HG03439 (cell line): ENCODE measurements around the gene SMARCAL1.
"Not testable (repeated sequence)": the region's sequence is repeated elsewhere in the genome, so short reads cannot be mapped to it uniquely, and the experiment has no call there.

Experiments
- ATAC-seq: cut with Tn5 transposase; IDR thresholded peaks from one replicate; pipeline ENCODE4 v1.9.1; 2021; ENCODE audit warnings: mild to moderate bottlenecking, moderate library complexity; ENCODE audit not compliant: unreplicated experiment

Gene SMARCAL1

GRCh38 chr2:216412022-216412999 is at the start of gene SMARCAL1:
Gene SMARCAL1, plus strand, starts transcription at chr2:216412484. Its CDS starts 2,221 bp downstream, at chr2:216414705.
- ATAC-seq, result peak; percentile 91

GRCh38 chr2:216362730-216363129 is 49.6 kb upstream of the SMARCAL1 start:
- ATAC-seq, result no peak

- no peak for ATAC-seq
These were observed 49.1 kb upstream of the SMARCAL1 start for GRCh38 chr2:216363221-216363620.

- no peak for ATAC-seq
These were observed 46.8 kb upstream of the SMARCAL1 start for GRCh38 chr2:216365518-216365917.

- ATAC-seq, result no peak
These were observed 45.4 kb upstream of the SMARCAL1 start for GRCh38 chr2:216366777-216367471.

- ATAC-seq, result no peak
These were observed 42.5 kb upstream of the SMARCAL1 start for GRCh38 chr2:216369821-216370220.

GRCh38 chr2:216370961-216371712 is 41.1 kb upstream of the SMARCAL1 start:
- no peak for ATAC-seq

GRCh38 chr2:216371721-216372702 is 40.3 kb upstream of the SMARCAL1 start, which contains the start of gene MARCHF4:
Gene MARCHF4, minus strand, starts transcription at chr2:216372483. Its CDS starts 2,223 bp downstream, at chr2:216370260.
- ATAC-seq, result no peak

- ATAC-seq, result no peak
These were observed 39.5 kb upstream of the SMARCAL1 start for GRCh38 chr2:216372761-216373291.

GRCh38 chr2:216373896-216374295 is 38.4 kb upstream of the SMARCAL1 start:
- no peak for ATAC-seq

- ATAC-seq, result no peak
These were observed 37.0 kb upstream of the SMARCAL1 start for GRCh38 chr2:216375286-216375685.

GRCh38 chr2:216379977-216380376 is 32.3 kb upstream of the SMARCAL1 start:
- ATAC-seq, result no peak

GRCh38 chr2:216384409-216384808 is 27.9 kb upstream of the SMARCAL1 start:
- not testable (repeated sequence) for ATAC-seq

GRCh38 chr2:216385478-216385877 is 26.8 kb upstream of the SMARCAL1 start:
- no peak for ATAC-seq

GRCh38 chr2:216387262-216387661 is 25.0 kb upstream of the SMARCAL1 start:
- ATAC-seq, result no peak

- ATAC-seq, result no peak
These were observed 24.0 kb upstream of the SMARCAL1 start for GRCh38 chr2:216388046-216388884.

GRCh38 chr2:216389570-216389969 is 22.7 kb upstream of the SMARCAL1 start:
- no peak for ATAC-seq

GRCh38 chr2:216391401-216391800 is 20.9 kb upstream of the SMARCAL1 start:
- ATAC-seq, result no peak
